ENCODE results near the gene ALK.

DNA sequence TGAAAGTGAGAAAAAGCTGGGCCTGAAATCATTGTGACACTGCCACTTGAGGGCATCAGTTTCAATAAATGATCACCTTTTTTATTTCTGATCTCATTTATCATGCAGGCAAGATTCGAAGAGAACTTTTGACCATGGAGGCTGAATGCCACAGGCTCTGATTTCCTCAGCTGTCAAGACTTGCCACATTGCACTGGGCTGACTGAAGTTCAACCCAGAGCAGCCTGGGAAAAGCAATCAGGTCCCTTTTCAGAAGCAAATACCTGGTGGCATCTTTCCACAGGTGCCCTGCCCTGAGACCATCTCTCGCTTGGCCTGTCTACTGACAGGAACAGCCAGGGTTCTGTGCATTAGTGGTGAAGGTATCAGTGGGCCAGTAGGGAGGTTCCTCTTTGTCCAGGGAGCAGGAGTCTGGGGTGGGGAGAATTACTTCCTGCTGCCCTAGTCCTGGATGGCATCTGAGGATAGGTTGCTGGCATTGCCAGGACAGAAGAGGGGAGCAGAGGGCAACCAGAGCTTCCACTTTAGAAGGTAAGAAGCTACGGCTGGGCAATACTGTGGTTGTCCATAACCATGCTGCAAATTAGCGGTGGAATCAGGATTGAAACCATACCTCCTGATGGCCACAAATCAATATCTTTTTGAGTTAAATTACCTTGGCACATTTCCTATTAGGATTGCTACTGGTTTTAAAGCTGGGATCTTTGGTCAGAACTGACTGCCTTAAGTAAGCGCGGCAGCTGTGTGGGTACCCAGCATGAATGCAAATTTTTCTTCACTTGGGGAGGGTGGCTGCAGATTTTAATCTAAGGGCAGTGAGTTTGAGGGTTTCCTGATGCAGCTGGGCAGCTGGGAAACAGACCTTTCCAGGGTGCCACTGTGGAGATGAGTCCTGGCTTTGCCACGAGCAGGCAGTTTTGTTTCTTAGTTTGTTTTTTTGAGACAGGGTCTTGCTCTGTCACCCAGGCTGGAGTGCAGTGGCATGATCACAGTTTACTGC lies 394.5 kb downstream of the ALK start:
- TF ChIP-seq, protein P1, sequence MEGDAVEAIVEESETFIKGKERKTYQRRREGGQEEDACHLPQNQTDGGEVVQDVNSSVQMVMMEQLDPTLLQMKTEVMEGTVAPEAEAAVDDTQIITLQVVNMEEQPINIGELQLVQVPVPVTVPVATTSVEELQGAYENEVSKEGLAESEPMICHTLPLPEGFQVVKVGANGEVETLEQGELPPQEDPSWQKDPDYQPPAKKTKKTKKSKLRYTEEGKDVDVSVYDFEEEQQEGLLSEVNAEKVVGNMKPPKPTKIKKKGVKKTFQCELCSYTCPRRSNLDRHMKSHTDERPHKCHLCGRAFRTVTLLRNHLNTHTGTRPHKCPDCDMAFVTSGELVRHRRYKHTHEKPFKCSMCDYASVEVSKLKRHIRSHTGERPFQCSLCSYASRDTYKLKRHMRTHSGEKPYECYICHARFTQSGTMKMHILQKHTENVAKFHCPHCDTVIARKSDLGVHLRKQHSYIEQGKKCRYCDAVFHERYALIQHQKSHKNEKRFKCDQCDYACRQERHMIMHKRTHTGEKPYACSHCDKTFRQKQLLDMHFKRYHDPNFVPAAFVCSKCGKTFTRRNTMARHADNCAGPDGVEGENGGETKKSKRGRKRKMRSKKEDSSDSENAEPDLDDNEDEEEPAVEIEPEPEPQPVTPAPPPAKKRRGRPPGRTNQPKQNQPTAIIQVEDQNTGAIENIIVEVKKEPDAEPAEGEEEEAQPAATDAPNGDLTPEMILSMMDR (IDR thresholded peaks at IDR 0.05): no peak
- no peak for TF ChIP-seq POLR2A (IDR thresholded peaks at IDR 0.05)
